Measurements from ENCODE around the gene H1-8. TPM values are rescaled to one million over a fixed set of nuclear protein-coding genes. Genes with fewer than 3 reads are reported as not detected.

Gene H1-8
- total RNA-seq, 1 experiment from 2014 or later, result not detected

GRCh38 chr3:129517516-129517915 lies 25.5 kb upstream of the H1-8 start:
- no peak overlapping the region for H2BK120ac ChIP-seq (ENCODE audit: low read depth, low read length, poor library complexity, severe bottlenecking)
- H3K14ac ChIP-seq (ENCODE audit: insufficient read depth, low read length), result no peak overlapping the region
- Mint-ChIP-seq H3K4me1 (peaks cover 4 to 6% of the 10 kb centered on the region in 2 experiments; a peak in 3 of 4 replicates), H3K4me3 (no peak overlapping the region), H3K9me3 (no peaks in the 10 kb centered on the region), H3K27me3 (ENCODE audit: low read depth) (no peaks in the 10 kb centered on the region), H3K36me3 (ENCODE audit: insufficient read depth in 1 of 3, low read depth in 3 of 3) (peaks cover 10 to 20% (median 10%) of the 10 kb centered on the region in 3 experiments), H3K27ac (peak overlapping the region in 2 of 3 experiments; percentile 46 to 68; a peak in 2 of 7 replicates)
- H3K23me2 ChIP-seq (ENCODE audit: insufficient read length, low read depth, low read length, poor library complexity, severe bottlenecking), result no peaks in the 10 kb centered on the region
- WGBS (ENCODE audit: extremely low coverage, insufficient read length, low lambda C conversion rate), result no CpG with 5 or more reads among the region's 7 CpGs
- no peak overlapping the region for H3K4me2 ChIP-seq (ENCODE audit: insufficient read depth, insufficient read length, low read length)
- no peak overlapping the region for H2BK5ac ChIP-seq (ENCODE audit: insufficient read length, low read length)
- H4K5ac ChIP-seq (ENCODE audit: insufficient read length, low read depth, low read length), result no peak overlapping the region
- H4K91ac ChIP-seq (ENCODE audit: insufficient read length, low read depth, low read length), result no peak overlapping the region
- no peak overlapping the region for H3K4ac ChIP-seq (ENCODE audit: low read depth, low read length)
- no peak overlapping the region for H2BK12ac ChIP-seq (ENCODE audit: insufficient read length, low read depth, low read length)
- H3K79me2 ChIP-seq (ENCODE audit: insufficient read depth, low read length), result no peaks in the 10 kb centered on the region
- no peaks in the 10 kb centered on the region; the same call in 1 of the 2 replicates for H3K27me3 ChIP-seq (ENCODE audit: insufficient read depth, low read length)
- H4K20me1 ChIP-seq (ENCODE audit: control insufficient read depth, insufficient read depth, insufficient read length), result no peaks in the 10 kb centered on the region
- H3K56ac ChIP-seq (ENCODE audit: insufficient read length, low read depth, low read length), result no peak overlapping the region
- H3K4me1 ChIP-seq (ENCODE audit: insufficient read depth, low read length), result no peaks in the 10 kb centered on the region
- no peak overlapping the region for H2AFZ ChIP-seq (ENCODE audit: low read length)
- no peak overlapping the region for H3T11ph ChIP-seq (ENCODE audit: low read length)
- no peak for TF ChIP-seq CTCF (conservative IDR thresholded peaks at IDR 0.05)
- H4K8ac ChIP-seq (replicated peaks; ENCODE audit: insufficient read length, low read depth, low read length), result no peak overlapping the region
- no peak overlapping the region for H2AK5ac ChIP-seq (ENCODE audit: insufficient read length, low read length)
- H3K79me1 ChIP-seq (ENCODE audit: insufficient read depth, low read depth, low read length, poor library complexity, severe bottlenecking), result no peaks in the 10 kb centered on the region
- no peak for DNase-seq
- H2BK15ac ChIP-seq (ENCODE audit: low read depth, low read length), result no peak overlapping the region
- no peak overlapping the region for H3K27ac ChIP-seq (ENCODE audit: insufficient read length, low read depth, low read length)
- H3K9me3 ChIP-seq (ENCODE audit: control insufficient read depth, low read depth, low read length), result no peaks in the 10 kb centered on the region
- no peak overlapping the region for H3K18ac ChIP-seq (ENCODE audit: insufficient read length, low read depth, low read length)
- H2BK20ac ChIP-seq (ENCODE audit: low read depth, low read length, poor library complexity, severe bottlenecking), result no peak overlapping the region
- no peak overlapping the region for H3K9ac ChIP-seq (ENCODE audit: extremely low read depth, insufficient read length, low read length)
- H3K23ac ChIP-seq (ENCODE audit: insufficient read length, low read depth, low read length), result no peak overlapping the region

All from H9 (cell line).